Fibroblast of skin of right biceps (primary cell): ENCODE measurements around the gene ARID3C.

Experiments used
- DNase-seq: peaks from one replicate; pipeline ENCODE4 v3.0.0-alpha.2; 2013

Gene ARID3C

GRCh38 chr9:34628656-34629490 lies at the start of gene ARID3C:
Gene ARID3C (minus strand): TSS chr9:34629066. CDS start chr9:34628014, 1,052 bp downstream.
- DNase-seq = no peak

GRCh38 chr9:34675869-34676268 lies 47.0 kb upstream of the ARID3C start:
- peak; percentile 10 for DNase-seq

- peak; percentile 73 for DNase-seq
These were observed 46.3 kb upstream of the ARID3C start for GRCh38 chr9:34675048-34675714.

- no peak for DNase-seq
These were observed 45.6 kb upstream of the ARID3C start for GRCh38 chr9:34674440-34674839.

- DNase-seq = no peak
These were observed 42.4 kb upstream of the ARID3C start for GRCh38 chr9:34671307-34671706.

- DNase-seq = no peak
These were observed 41.1 kb upstream of the ARID3C start for GRCh38 chr9:34669809-34670562.

- peak; percentile 96 for DNase-seq
These were observed 36.8 kb upstream of the ARID3C start for GRCh38 chr9:34665381-34666250.

- DNase-seq = no peak
These were observed 36.2 kb upstream of the ARID3C start for GRCh38 chr9:34665067-34665380.

- DNase-seq = peak; percentile 73
These were observed 35.6 kb upstream of the ARID3C start for GRCh38 chr9:34664281-34665066.

GRCh38 chr9:34663303-34663605 lies 34.4 kb upstream of the ARID3C start:
- no peak for DNase-seq

- DNase-seq = no peak
These were observed 33.8 kb upstream of the ARID3C start, which contains the start of gene CCL27 for GRCh38 chr9:34662526-34663302. Gene CCL27 (minus strand): TSS chr9:34662657. CDS start chr9:34662633, 24 bp downstream.

GRCh38 chr9:34659592-34660253 lies 30.9 kb upstream of the ARID3C start:
- DNase-seq = no peak

GRCh38 chr9:34658461-34658860 lies 29.6 kb upstream of the ARID3C start:
- DNase-seq = no peak

GRCh38 chr9:34656992-34657391 lies 28.1 kb upstream of the ARID3C start:
- DNase-seq = no peak

GRCh38 chr9:34655394-34655793 lies 26.5 kb upstream of the ARID3C start:
- DNase-seq = no peak

GRCh38 chr9:34654323-34655051 lies 25.6 kb upstream of the ARID3C start:
- peak; percentile 87 for DNase-seq

- DNase-seq = peak; percentile 79
These were observed 24.5 kb upstream of the ARID3C start for GRCh38 chr9:34653151-34654072.

- DNase-seq = no peak
These were observed 23.7 kb upstream of the ARID3C start for GRCh38 chr9:34652602-34653000.
